GM21529 (cell line): ENCODE measurements around the gene TADA3.
A peak's percentile ranks its signal among the peaks of the same experiment; 100 is the strongest.

ENCODE experiments used
- ATAC-seq: cut with Tn5 transposase; IDR thresholded peaks from one replicate; pipeline ENCODE4 v1.9.1; 2021; ENCODE audit not compliant: unreplicated experiment

TADA3 gene

GRCh38 chr3:9762871-9763270 is 29.4 kb downstream of the TADA3 start:
- ATAC-seq, result no peak

- no peak for ATAC-seq
Observed at GRCh38 chr3:9761919-9762318, 30.4 kb downstream of the TADA3 start.

GRCh38 chr3:9760779-9761505 is 31.3 kb downstream of the TADA3 start:
- no peak for ATAC-seq

GRCh38 chr3:9757427-9757826 is 34.8 kb downstream of the TADA3 start:
- no peak for ATAC-seq

GRCh38 chr3:9754678-9755077 is 37.6 kb downstream of the TADA3 start:
- ATAC-seq, result no peak

- ATAC-seq, result no peak
Observed at GRCh38 chr3:9750556-9751411, 41.5 kb downstream of the TADA3 start.

- ATAC-seq, result peak; percentile 90
Observed at GRCh38 chr3:9749645-9750555, 42.4 kb downstream of the TADA3 start, which contains the start of gene OGG1. Gene OGG1 (plus strand): TSS chr3:9749952. CDS start chr3:9750287, 335 bp downstream.

GRCh38 chr3:9749296-9749644 is 43.0 kb downstream of the TADA3 start:
- no peak for ATAC-seq

GRCh38 chr3:9748031-9748430 is 44.2 kb downstream of the TADA3 start:
- no peak for ATAC-seq

- ATAC-seq, result no peak
Observed at GRCh38 chr3:9747267-9747666, 45.0 kb downstream of the TADA3 start.

- no peak for ATAC-seq
Observed at GRCh38 chr3:9746330-9746729, 45.9 kb downstream of the TADA3 start.

- ATAC-seq, result no peak
Observed at GRCh38 chr3:9745521-9745920, 46.8 kb downstream of the TADA3 start.

GRCh38 chr3:9744162-9744561 is 48.1 kb downstream of the TADA3 start:
- no peak for ATAC-seq

GRCh38 chr3:9743548-9743947 is 48.7 kb downstream of the TADA3 start:
- ATAC-seq, result no peak

- ATAC-seq, result no peak
Observed at GRCh38 chr3:9742560-9742959, 49.7 kb downstream of the TADA3 start.

- ATAC-seq, result no peak
Observed at GRCh38 chr3:9739181-9739580, 53.1 kb downstream of the TADA3 start.

- ATAC-seq, result no peak
Observed at GRCh38 chr3:9736831-9737230, 55.4 kb downstream of the TADA3 start.

- ATAC-seq, result no peak
Observed at GRCh38 chr3:9732740-9733115, 59.5 kb downstream of the TADA3 start.

GRCh38 chr3:9732080-9732739 is 60.1 kb downstream of the TADA3 start:
- peak; percentile 6 for ATAC-seq

GRCh38 chr3:9731206-9732079 is 60.8 kb downstream of the TADA3 start, which contains the start of gene BRPF1:
Gene BRPF1 (plus strand): TSS chr3:9731735. CDS start chr3:9734141, 2,406 bp downstream.
- peak; percentile 93 for ATAC-seq
